HepG2 (cell line): Measurements from ENCODE around the gene SURF6. TPM values are rescaled to one million over a fixed set of nuclear protein-coding genes. Genes with fewer than 3 reads are reported as not detected.

Experiments
- ATAC-seq: fragments of 200-7000 bp; cut with Tn5 transposase; 3 replicates; pipeline ENCODE4 v1.9.1; 2020; ENCODE audit warnings: mild to moderate bottlenecking, moderate library complexity
- BruUV-seq: library from RNA; stranded (reverse); fragments of 400-500 nt; replicated peaks from 2 replicates; lab custom pipeline; 2021; lab: Mats Ljungman, UMichigan
- CTCF ChIA-PET: fragments of 300-600 bp; formaldehyde crosslinking; extraction: SDS; loops from one replicate; lab custom pipeline; 2021; ENCODE audit warnings: low total read pairs, inconsistent platforms, low intra/inter-chr PET ratio; lab: Yijun Ruan, JAX
- POLR2A ChIA-PET: fragments of 350-600 bp; sonication (Branson Sonifier 250); formaldehyde crosslinking; loops from one replicate; lab custom pipeline; 2020; ENCODE audit warnings: antibody characterized with exemption, inconsistent platforms; lab: Yijun Ruan, JAX
- DNase-seq: peaks from one replicate; pipeline ENCODE4 v3.0.0-alpha.2; 2015; ENCODE audit warnings: low spot score
- FAIRE-seq: peaks from 3 replicates; lab custom pipeline; 2011; peaks lifted over from hg19 to GRCh38; lab: Jason Lieb, UNC
- H2AFZ ChIP-seq: one replicate; pipeline ENCODE4 v1.6.1; 2011; ENCODE audit warnings: low read length, inconsistent platforms
- H3K27ac ChIP-seq: fragments of 300-600 bp; 3 replicates; pipeline ENCODE4 v1.8.0; 2011; ENCODE audit warnings: mixed run types, mild to moderate bottlenecking, mixed read lengths, low read length, inconsistent platforms; ENCODE audit not compliant: insufficient read depth; ENCODE audit errors: extremely low read length
- H3K27me3 ChIP-seq, 2 experiments: fragments of 200-600 bp in 1 of 2; 2 replicates in 1 of 2; 3 replicates in 1 of 2; pipeline versions ENCODE4 v1.6.0 to v1.8.0; 2011; ENCODE audit warnings: low read length in 2 of 2, mild to moderate bottlenecking in 2 of 2, moderate library complexity in 2 of 2, inconsistent platforms in 1 of 2; ENCODE audit not compliant: insufficient read depth in 2 of 2, control insufficient read depth in 1 of 2
- H3K36me3 ChIP-seq, 2 experiments: fragments of 200-600 bp in 1 of 2; replicated peaks in 1 of 2; 2 replicates in 1 of 2; 3 replicates in 1 of 2; pipeline versions ENCODE4 v1.5.1 to v1.8.0; 2011; ENCODE audit warnings: low read length in 2 of 2, inconsistent platforms in 1 of 2; ENCODE audit not compliant: insufficient read depth in 2 of 2, control insufficient read depth in 1 of 2
- H3K4me1 ChIP-seq: 2 replicates; pipeline ENCODE4 v1.5.1; 2012; ENCODE audit warnings: low read length, inconsistent platforms; ENCODE audit not compliant: insufficient read depth
- H3K4me2 ChIP-seq: 2 replicates; pipeline ENCODE4 v1.6.0; 2011; ENCODE audit warnings: low read depth, low read length, inconsistent platforms
- H3K4me3 ChIP-seq, 3 experiments: fragments of 200-600 bp in 1 of 3; sonication (generic), shearing (Covaris generic) in 1 of 3; replicated peaks in 1 of 3; 2 replicates each; pipeline ENCODE4 v1.5.1; 2011 to 2016; ENCODE audit warnings: low read length in 3 of 3, inconsistent platforms in 2 of 3, low read depth in 2 of 3, mild to moderate bottlenecking in 2 of 3, control low read depth in 1 of 3, mixed read lengths in 1 of 3; ENCODE audit not compliant: insufficient read depth in 1 of 3
- H3K79me2 ChIP-seq: one replicate; pipeline ENCODE4 v1.6.1; 2011; ENCODE audit warnings: low read length, inconsistent platforms; ENCODE audit not compliant: insufficient read depth
- H3K9ac ChIP-seq: 2 replicates; pipeline ENCODE4 v1.6.0; 2011; ENCODE audit warnings: mild to moderate bottlenecking, low read depth, low read length, inconsistent platforms; ENCODE audit not compliant: insufficient read depth
- H3K9me3 ChIP-seq: 2 replicates; pipeline ENCODE4 v1.5.1; 2012; ENCODE audit warnings: mild to moderate bottlenecking, low read length
- H4K20me1 ChIP-seq: 2 replicates; pipeline ENCODE4 v1.6.0; 2011; ENCODE audit warnings: inconsistent platforms, mild to moderate bottlenecking, low read length, moderate library complexity; ENCODE audit not compliant: insufficient read depth
- CBX5 ChIP-seq: sonication (generic); formaldehyde crosslinking; IDR thresholded peaks from 2 replicates; pipeline ENCODE4 v1.4.0; 2020; ENCODE audit warnings: missing genetic modification reagents, borderline replicate concordance
- DBP ChIP-seq: sonication (generic); formaldehyde crosslinking; IDR thresholded peaks from 2 replicates; pipeline ENCODE4 v1.4.0; 2020; ENCODE audit warnings: missing genetic modification reagents; ENCODE audit errors: not compliant biosample characterization
- HNRNPK ChIP-seq: fragments of 200-400 bp; formaldehyde crosslinking; IDR thresholded peaks from 2 replicates; pipeline ENCODE4 v1.6.1; 2018; ENCODE audit warnings: low read length, low read depth, moderate library complexity, mild to moderate bottlenecking; ENCODE audit not compliant: poor library complexity, severe bottlenecking
- JDP2 ChIP-seq: sonication (generic); formaldehyde crosslinking; IDR thresholded peaks from 2 replicates; pipeline ENCODE4 v1.8.1; 2022; ENCODE audit warnings: missing genetic modification reagents, borderline replicate concordance
- NFRKB ChIP-seq: fragments of 450-650 bp; IDR thresholded peaks from 2 replicates; pipeline ENCODE4 v1.6.1; 2017
- REPIN1 ChIP-seq: sonication (generic); formaldehyde crosslinking; IDR thresholded peaks from 2 replicates; pipeline ENCODE4 v1.8.0; 2022; ENCODE audit warnings: missing genetic modification reagents, low read depth, mild to moderate bottlenecking, borderline replicate concordance
- SATB2 ChIP-seq: sonication (generic); formaldehyde crosslinking; IDR thresholded peaks from 2 replicates; pipeline ENCODE4 v1.5.0; 2020; ENCODE audit warnings: missing genetic modification reagents
- TSC22D2 ChIP-seq: sonication (generic); formaldehyde crosslinking; IDR thresholded peaks from 2 replicates; pipeline ENCODE4 v1.5.1; 2020; ENCODE audit warnings: missing genetic modification reagents, mild to moderate bottlenecking, borderline replicate concordance
- ZBTB3 ChIP-seq: sonication (generic); formaldehyde crosslinking; IDR thresholded peaks from 2 replicates; pipeline ENCODE4 v1.4.0; 2020; ENCODE audit warnings: low read depth, mild to moderate bottlenecking, moderate library complexity, missing genetic modification reagents, borderline replicate concordance
- ZNF160 ChIP-seq: sonication (generic); formaldehyde crosslinking; IDR thresholded peaks from 2 replicates; pipeline ENCODE4 v1.8.0; 2022; ENCODE audit warnings: mild to moderate bottlenecking, inconsistent platforms, missing genetic modification reagents
- ZNF253 ChIP-seq: sonication (generic); formaldehyde crosslinking; IDR thresholded peaks from 2 replicates; pipeline ENCODE4 v1.8.0; 2022; ENCODE audit warnings: mild to moderate bottlenecking, missing genetic modification reagents, borderline replicate concordance
- ZNF274 ChIP-seq: sonication (generic); formaldehyde crosslinking; IDR thresholded peaks from 2 replicates; pipeline ENCODE4 v1.5.1; 2020; ENCODE audit warnings: mild to moderate bottlenecking, missing genetic modification reagents
- ZNF543 ChIP-seq: sonication (generic); formaldehyde crosslinking; IDR thresholded peaks from 2 replicates; pipeline ENCODE4 v1.4.0; 2020; ENCODE audit warnings: mild to moderate bottlenecking, missing genetic modification reagents
- WGBS: methylation state at CpG from one replicate; pipeline ENCODE4 v1.1.6; 2017; ENCODE audit warnings: low lambda C conversion rate; 5-methylcytosine and 5-hydroxymethylcytosine counted together
- in situ Hi-C: cut with HindIII; loops from 2 replicates; pipeline ENCODE4 v1.10.0; 2017; ENCODE audit warnings: low pct_unique_long_range_greater_than_20kb; ENCODE audit not compliant: extremely low pct_ligation_motif_present
- intact Hi-C: fragments of 100-400 bp; cut with micrococcal nuclease; formaldehyde crosslinking; loops from one replicate; pipeline ENCODE4 v1.10.0; 2022; ENCODE audit not compliant: unreplicated experiment
- polyA plus RNA-seq, 8 experiments: library from polyadenylated mRNA; depleted of rRNA in 3 of 8; stranded (reverse) in 7 of 8; unstranded in 1 of 8; fragments of >200 nt; fragmentation: Illumina TruSeq in 4 of 8; extraction: Trizol in 4 of 8; gene quantifications; 2 replicates each; pipeline versions ENCODE4 v1.2.1 to v1.2.3, GENCODE V29; 2011 to 2016; ENCODE audit warnings: low read depth in 4 of 8, missing spikeins in 1 of 8, mixed read lengths in 1 of 8; ENCODE audit not compliant: insufficient read depth in 1 of 8
- total RNA-seq, 5 experiments: library from RNA; depleted of rRNA; stranded (reverse); fragments of >200 nt; fragmentation: Illumina TruSeq; extraction: Trizol; gene quantifications; 2 replicates each; pipeline ENCODE4 v1.2.3, GENCODE V29; 2016; ENCODE audit warnings: low read depth in 1 of 5
- TF ChIP-seq, protein P1 (sequence below): sonication (generic); formaldehyde crosslinking; IDR thresholded peaks from 2 replicates; pipeline ENCODE4 v1.4.0; 2020; ENCODE audit warnings: mild to moderate bottlenecking, missing genetic modification reagents
- TF ChIP-seq, protein P2 (sequence below): fragments of 450-650 bp; IDR thresholded peaks from 2 replicates; pipeline ENCODE4 v1.6.1; 2016

The SURF6 gene
- total and polyA plus RNA-seq, 2 of the 13 experiments (the other 11 are each of a cell fraction or from before 2014, with no cell fraction given): 5.9 to 14.7 TPM

GRCh38 chr9:133339641-133340040 lies 3.7 kb upstream of the SURF6 start:
- DNase-seq (no peak), FAIRE-seq (no peak), ATAC-seq (no peak)
- Histone ChIP-seq H3K4me3 (no peak overlapping the region), H3K9me3 (no peaks in the 10 kb centered on the region), H3K27me3 (no peaks in the 10 kb centered on the region; a peak in 1 of 5 replicates), H3K4me1 (peaks cover 13% of the 10 kb centered on the region), H3K79me2 (peaks cover 13% of the 10 kb centered on the region), H3K36me3 (peaks cover 6 to 48% of the 10 kb centered on the region in 2 experiments; a peak in 4 of 5 replicates), H3K9ac (no peak overlapping the region), H2AFZ (no peak overlapping the region), H3K27ac (no peak overlapping the region), H4K20me1 (no peaks in the 10 kb centered on the region), H3K4me2 (no peak overlapping the region)
- TF ChIP-seq NFRKB (no peak), HNRNPK (no peak), CBX5 (CRISPR knock-in tag) (no peak), DBP (CRISPR knock-in tag) (no peak), JDP2 (CRISPR knock-in tag) (no peak), ZNF160 (no peak), ZNF253 (CRISPR knock-in tag) (no peak), REPIN1 (CRISPR knock-in tag) (no peak), SATB2 (CRISPR knock-in tag) (no peak), TSC22D2 (no peak), ZNF274 (CRISPR knock-in tag) (no peak), ZNF543 (CRISPR knock-in tag) (no peak), ZBTB3 (no peak)
- TF ChIP-seq, protein P1, sequence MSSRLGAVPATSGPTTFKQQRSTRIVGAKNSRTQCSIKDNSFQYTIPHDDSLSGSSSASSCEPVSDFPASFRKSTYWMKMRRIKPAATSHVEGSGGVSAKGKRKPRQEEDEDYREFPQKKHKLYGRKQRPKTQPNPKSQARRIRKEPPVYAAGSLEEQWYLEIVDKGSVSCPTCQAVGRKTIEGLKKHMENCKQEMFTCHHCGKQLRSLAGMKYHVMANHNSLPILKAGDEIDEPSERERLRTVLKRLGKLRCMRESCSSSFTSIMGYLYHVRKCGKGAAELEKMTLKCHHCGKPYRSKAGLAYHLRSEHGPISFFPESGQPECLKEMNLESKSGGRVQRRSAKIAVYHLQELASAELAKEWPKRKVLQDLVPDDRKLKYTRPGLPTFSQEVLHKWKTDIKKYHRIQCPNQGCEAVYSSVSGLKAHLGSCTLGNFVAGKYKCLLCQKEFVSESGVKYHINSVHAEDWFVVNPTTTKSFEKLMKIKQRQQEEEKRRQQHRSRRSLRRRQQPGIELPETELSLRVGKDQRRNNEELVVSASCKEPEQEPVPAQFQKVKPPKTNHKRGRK (CRISPR knock-in tag): no peak
- TF ChIP-seq, protein P2, sequence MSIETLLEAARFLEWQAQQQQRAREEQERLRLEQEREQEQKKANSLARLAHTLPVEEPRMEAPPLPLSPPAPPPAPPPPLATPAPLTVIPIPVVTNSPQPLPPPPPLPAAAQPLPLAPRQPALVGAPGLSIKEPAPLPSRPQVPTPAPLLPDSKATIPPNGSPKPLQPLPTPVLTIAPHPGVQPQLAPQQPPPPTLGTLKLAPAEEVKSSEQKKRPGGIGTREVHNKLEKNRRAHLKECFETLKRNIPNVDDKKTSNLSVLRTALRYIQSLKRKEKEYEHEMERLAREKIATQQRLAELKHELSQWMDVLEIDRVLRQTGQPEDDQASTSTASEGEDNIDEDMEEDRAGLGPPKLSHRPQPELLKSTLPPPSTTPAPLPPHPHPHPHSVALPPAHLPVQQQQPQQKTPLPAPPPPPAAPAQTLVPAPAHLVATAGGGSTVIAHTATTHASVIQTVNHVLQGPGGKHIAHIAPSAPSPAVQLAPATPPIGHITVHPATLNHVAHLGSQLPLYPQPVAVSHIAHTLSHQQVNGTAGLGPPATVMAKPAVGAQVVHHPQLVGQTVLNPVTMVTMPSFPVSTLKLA: no peak
- in situ Hi-C loops (no loop called here), intact Hi-C loops (no loop called here)
- CTCF ChIA-PET: no interaction called here
- WGBS: 90% methylated on average over 5 of the region's 5 CpGs
- no TSS peak for BruUV-seq
- POLR2A ChIA-PET: interaction anchor here (0.9 kb wide), 1 partner anchor 8 kb away, joined by 4 read pairs; the partner anchor contains the start of genes MED22 and RPL7A
